Measurements from ENCODE around the gene PHKB. TPM values are rescaled to one million over a fixed set of nuclear protein-coding genes. Genes with fewer than 3 reads are reported as not detected.

The PHKB gene
- total RNA-seq, 4 donors from 2014 or later, result 74.1 to 126 (median 101) TPM

- no peak for DNase-seq
- 84 to 100% methylated on average over 3 of the region's 3 CpGs for WGBS, 2 donors (ENCODE audit: low coverage in 1 of 2)
- H3K4me1 ChIP-seq, result no peaks in the 10 kb centered on the region
- in situ Hi-C loops (cut with MboI; ENCODE audit: low pct_ligation_motif_present in 1 of 4, low pct_unique_long_range_greater_than_20kb in 1 of 4, low sequenced_read_pairs in 3 of 4) (no loop called here), intact Hi-C loops (cut with DNase I; ENCODE audit: low total_unique reads) (no loop called here)
- no peak overlapping the region for H3K4me3 ChIP-seq
- no peak overlapping the region for H3K27ac ChIP-seq
- no peaks in the 10 kb centered on the region for H3K9me3 ChIP-seq
- H3K27me3 ChIP-seq, result no peaks in the 10 kb centered on the region
- H3K36me3 ChIP-seq, result peaks cover 0 to 3% (median 0%) of the 10 kb centered on the region in 4 donors
- no peak for TF ChIP-seq EP300 (IDR thresholded peaks at IDR 0.05; ENCODE audit: low read depth)
- no peak for TF ChIP-seq POLR2A (IDR thresholded peaks at IDR 0.05)
- TF ChIP-seq CTCF (IDR thresholded peaks at IDR 0.05), result no peak
- TF ChIP-seq POLR2AphosphoS5 (IDR thresholded peaks at IDR 0.05), result no peak
These were observed 156.6 kb downstream of the PHKB start for GRCh38 chr16:47617732-47618131.

GRCh38 chr16:47622451-47623176, 161.5 kb downstream of the PHKB start:
- Histone ChIP-seq H3K4me1 (no peaks in the 10 kb centered on the region), H3K36me3 (no peaks in the 10 kb centered on the region), H3K27me3 (no peaks in the 10 kb centered on the region), H3K4me3 (no peak overlapping the region), H3K9me3 (no peaks in the 10 kb centered on the region), H3K27ac (no peak overlapping the region)
- in situ Hi-C loops (cut with MboI; ENCODE audit: low pct_ligation_motif_present in 1 of 4, low pct_unique_long_range_greater_than_20kb in 1 of 4, low sequenced_read_pairs in 3 of 4) (no loop called here), intact Hi-C loops (cut with DNase I; ENCODE audit: low total_unique reads) (no loop called here)
- no peak for DNase-seq
- WGBS, 2 donors (ENCODE audit: low coverage in 1 of 2), result 88 to 93% methylated on average over 1 of the region's 1 CpG
- TF ChIP-seq CTCF (IDR thresholded peaks at IDR 0.05), result no peak
- TF ChIP-seq EP300 (IDR thresholded peaks at IDR 0.05; ENCODE audit: low read depth), result no peak
- TF ChIP-seq POLR2AphosphoS5 (IDR thresholded peaks at IDR 0.05), result no peak
- no peak for TF ChIP-seq POLR2A (IDR thresholded peaks at IDR 0.05)

- DNase-seq, result no peak
- in situ Hi-C loops (cut with MboI; ENCODE audit: low pct_ligation_motif_present in 1 of 4, low pct_unique_long_range_greater_than_20kb in 1 of 4, low sequenced_read_pairs in 3 of 4) (no loop called here), intact Hi-C loops (cut with DNase I; ENCODE audit: low total_unique reads) (no loop called here)
- H3K27me3 ChIP-seq, result no peaks in the 10 kb centered on the region
- WGBS, 2 donors (ENCODE audit: low coverage in 1 of 2), result 88 to 97% methylated on average over 1 of the region's 1 CpG
- TF ChIP-seq CTCF (IDR thresholded peaks at IDR 0.05) (no peak), POLR2A (IDR thresholded peaks at IDR 0.05) (no peak), POLR2AphosphoS5 (IDR thresholded peaks at IDR 0.05) (no peak), EP300 (IDR thresholded peaks at IDR 0.05; ENCODE audit: low read depth) (no peak)
- no peak overlapping the region for H3K4me3 ChIP-seq
- no peak overlapping the region for H3K27ac ChIP-seq
- H3K9me3 ChIP-seq, result no peaks in the 10 kb centered on the region
- H3K4me1 ChIP-seq, result no peaks in the 10 kb centered on the region
- no peaks in the 10 kb centered on the region for H3K36me3 ChIP-seq
These were observed 163.4 kb downstream of the PHKB start for GRCh38 chr16:47624563-47624962.

GRCh38 chr16:47625115-47625567, 164.0 kb downstream of the PHKB start:
- Histone ChIP-seq H3K9me3 (no peaks in the 10 kb centered on the region), H3K27ac (no peak overlapping the region), H3K36me3 (no peaks in the 10 kb centered on the region), H3K4me1 (no peaks in the 10 kb centered on the region), H3K4me3 (no peak overlapping the region), H3K27me3 (no peaks in the 10 kb centered on the region)
- DNase-seq, result no peak
- WGBS, 2 donors (ENCODE audit: low coverage in 1 of 2), result 97% methylated on average over 1 of the region's 1 CpG; no CpG with 5 or more reads in 1 of the 2 donors
- intact Hi-C loops (cut with DNase I; ENCODE audit: low total_unique reads), result no loop called here
- in situ Hi-C loops (cut with MboI; ENCODE audit: low pct_ligation_motif_present in 1 of 4, low pct_unique_long_range_greater_than_20kb in 1 of 4, low sequenced_read_pairs in 3 of 4), result loop anchor here in 1 of 4 donors (25.0 kb wide), 1 partner anchor 112 kb away; no protein-coding TSS in a partner anchor
- TF ChIP-seq POLR2AphosphoS5 (IDR thresholded peaks at IDR 0.05) (no peak), POLR2A (IDR thresholded peaks at IDR 0.05) (no peak), EP300 (IDR thresholded peaks at IDR 0.05; ENCODE audit: low read depth) (no peak), CTCF (IDR thresholded peaks at IDR 0.05) (no peak)
